GM21447 (cell line): ENCODE results near the gene PCNX3.
A peak's percentile ranks its signal among the peaks of the same experiment; 100 is the strongest.
"Not testable (repeated sequence)": the region's sequence is repeated elsewhere in the genome, so short reads cannot be mapped to it uniquely, and the experiment has no call there.

Source experiments
- ATAC-seq: cut with Tn5 transposase; IDR thresholded peaks from one replicate; pipeline ENCODE4 v1.9.1; 2021; ENCODE audit not compliant: unreplicated experiment

The PCNX3 gene

DNA sequence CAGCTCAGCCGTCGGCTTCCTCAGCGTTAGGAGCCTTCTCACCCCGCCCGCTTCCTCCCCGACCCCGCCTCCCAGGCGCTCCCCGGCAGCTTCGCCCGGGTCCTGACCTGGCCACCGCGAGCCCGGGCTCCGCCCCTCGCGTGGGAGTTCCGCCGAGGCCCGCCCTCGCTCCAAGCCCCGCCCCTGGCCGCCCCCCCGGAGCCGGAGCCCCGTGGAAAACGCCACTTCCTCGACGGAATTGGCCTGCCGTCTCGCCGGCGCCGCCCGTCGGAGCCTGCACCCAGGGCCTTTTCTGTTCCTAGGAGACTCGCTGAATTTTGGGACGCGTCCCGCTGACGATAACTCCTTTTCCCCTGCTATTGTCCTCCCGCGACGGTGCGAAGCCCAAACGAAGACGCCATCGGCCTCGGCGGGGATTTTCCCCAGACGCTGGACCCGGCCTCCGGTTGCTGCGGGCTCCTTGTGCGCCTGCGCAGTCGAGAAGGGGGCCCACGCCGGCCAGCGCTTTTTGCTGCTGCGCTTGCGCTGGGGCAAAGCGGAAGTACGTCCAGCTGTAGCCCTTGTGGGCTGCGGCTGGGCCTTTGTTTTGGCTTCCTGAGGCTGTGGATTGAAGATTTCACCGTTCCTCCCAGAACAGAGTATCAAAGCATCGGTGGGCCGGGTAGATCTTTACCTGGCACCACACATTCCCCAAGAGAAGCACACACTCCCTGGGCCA, 37.1 kb downstream of the PCNX3 start:
- ATAC-seq, result peak; percentile 66

DNA sequence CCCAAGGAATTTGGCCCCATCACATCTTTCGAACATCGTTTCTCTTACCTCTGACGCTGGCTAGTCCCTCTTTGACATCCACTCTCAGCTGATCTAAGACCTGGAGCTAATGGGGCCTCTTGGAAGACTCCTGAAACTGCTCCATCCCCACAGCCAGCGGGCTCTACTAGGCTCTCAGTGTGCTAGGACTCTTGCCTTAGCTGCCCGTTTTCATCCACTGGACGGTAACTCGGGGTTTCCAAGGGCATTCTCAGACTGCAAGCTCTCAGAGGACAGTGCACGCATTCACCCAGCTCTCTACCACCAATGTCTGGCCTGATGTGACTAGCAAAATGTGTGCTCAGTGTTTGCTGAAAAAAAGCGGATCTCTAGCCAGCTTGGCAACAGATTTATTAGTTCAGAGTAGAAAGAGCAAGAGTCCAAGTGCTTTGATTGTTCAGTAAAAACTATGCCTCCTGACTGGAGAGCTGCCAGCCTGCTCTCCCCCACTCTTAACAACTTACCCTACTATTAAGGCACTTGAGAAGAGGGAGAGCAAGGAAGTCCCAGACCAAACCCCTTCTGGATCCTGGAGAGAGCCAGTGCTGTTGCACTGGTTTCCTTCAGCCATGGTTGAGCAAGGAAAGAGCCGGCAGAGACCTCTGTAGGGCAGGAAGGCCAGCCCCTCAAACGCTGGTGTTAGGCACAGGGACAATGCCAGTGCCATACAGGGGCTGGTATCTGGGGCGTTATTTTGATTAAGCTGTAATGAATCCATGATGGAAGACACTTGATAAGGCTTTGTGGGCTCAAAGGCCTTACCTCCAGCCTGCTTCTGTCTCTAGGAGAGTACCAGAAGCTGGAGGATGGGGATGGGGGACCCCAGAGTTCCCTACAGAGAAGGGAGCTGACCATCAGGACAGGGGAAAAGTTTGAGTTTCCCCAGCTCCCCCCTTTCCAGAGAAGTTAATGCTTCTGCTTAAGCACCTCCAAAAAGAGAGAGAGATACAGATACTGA, 38.0 kb downstream of the PCNX3 start:
- no peak for ATAC-seq

DNA sequence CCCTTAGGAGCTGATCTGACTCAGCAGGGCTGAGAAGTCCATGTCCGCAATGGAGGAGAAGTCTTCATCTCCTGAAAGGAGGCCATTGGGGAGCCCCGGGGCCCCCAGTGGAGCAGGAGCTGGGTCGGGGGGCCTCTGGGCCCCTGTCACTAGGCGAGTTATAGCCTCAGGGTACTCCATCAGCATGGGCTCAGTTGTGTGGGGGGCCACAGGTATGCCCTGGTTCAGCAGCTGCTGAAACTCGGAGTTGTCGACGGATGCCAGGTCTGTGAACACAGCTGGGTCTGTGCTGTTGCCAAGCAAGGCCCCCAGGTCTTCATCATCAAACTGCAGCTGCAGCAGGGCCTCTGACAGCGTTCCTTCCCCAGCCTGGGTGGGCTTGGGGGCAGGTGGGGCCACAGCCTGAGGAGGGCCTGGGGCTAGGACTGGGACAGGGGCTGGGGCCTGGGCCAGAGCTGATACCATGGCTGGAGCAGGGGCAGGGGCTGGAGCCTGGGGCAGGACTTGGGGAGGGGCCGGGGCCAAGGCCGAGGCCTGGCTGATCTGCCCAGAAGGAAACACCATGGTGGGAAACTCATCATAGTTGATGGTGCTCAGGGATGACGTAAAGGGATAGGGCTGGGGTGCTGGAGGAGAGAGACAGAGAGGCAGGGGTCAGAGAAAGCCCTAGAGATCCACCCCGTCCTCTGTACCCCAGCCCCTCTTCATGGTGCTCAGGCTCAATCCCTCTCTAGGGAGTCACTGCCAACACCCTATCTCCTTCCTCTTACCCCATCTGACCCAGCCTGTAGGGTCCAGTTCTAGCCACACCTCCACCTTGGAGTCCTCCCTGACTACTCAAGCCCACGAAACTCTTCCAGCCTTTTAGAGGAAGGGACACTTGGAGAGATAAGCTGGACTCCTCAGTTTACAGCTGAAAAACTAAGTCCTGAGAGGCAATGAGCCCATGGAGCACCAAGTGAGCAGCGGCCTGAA, 39.1 kb downstream of the PCNX3 start:
- no peak for ATAC-seq

DNA sequence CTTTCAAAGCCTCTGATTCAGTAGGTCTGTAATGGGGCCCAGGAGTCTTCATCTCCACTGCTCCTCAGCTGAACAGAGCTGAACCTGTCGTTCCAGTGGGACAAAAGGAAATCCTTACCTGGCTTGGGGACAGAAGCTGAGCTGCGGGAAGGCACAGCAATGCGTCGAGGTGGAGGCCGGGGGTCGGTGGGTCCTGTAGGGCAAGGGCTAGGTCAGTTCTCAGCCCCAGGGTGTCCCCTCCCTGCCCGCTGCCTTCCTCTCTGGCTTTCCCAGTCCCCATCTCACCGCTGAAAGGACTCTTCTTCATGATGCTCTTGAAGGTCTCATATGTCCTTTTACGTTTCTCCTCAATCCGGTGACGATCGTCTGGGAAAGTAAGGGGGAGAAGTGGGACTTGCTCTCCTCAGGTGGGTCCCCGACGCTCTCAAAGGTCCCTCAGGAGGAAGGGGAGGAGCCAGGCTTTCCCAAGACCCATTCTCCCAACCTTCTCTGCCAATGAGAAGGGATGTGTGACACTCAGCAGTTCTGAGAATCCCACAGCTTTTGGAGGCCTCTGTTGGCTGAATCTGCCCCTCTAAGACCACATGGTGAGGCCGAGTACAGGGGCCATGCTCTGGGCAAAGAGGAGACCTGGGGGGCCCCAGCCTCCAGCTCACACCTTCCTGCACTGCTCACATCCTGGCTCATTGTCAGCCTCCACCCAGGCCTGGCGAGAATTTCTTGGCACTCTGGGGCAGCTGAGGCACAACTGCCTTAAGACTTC, 40.2 kb downstream of the PCNX3 start:
- no peak for ATAC-seq

DNA sequence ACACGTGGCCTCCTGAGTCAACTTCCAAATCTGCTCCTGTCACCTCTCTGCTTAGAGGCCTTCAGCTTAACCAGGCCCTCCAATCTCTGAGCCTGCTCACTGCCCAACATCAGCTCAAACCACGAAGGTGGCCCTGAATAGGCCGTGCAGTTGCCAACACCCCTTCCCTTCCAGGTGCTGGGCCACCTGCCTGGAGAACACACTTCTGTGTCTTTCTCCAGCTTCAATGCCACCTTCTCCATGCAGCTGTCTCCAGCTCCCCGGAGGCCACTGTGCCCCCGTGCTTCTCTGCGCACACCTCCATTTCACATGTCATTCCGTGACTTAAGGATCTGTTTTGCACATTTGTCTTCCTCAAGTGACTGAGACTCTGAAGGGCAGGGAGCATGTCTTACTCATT, 41.9 kb downstream of the PCNX3 start:
- no peak for ATAC-seq

DNA sequence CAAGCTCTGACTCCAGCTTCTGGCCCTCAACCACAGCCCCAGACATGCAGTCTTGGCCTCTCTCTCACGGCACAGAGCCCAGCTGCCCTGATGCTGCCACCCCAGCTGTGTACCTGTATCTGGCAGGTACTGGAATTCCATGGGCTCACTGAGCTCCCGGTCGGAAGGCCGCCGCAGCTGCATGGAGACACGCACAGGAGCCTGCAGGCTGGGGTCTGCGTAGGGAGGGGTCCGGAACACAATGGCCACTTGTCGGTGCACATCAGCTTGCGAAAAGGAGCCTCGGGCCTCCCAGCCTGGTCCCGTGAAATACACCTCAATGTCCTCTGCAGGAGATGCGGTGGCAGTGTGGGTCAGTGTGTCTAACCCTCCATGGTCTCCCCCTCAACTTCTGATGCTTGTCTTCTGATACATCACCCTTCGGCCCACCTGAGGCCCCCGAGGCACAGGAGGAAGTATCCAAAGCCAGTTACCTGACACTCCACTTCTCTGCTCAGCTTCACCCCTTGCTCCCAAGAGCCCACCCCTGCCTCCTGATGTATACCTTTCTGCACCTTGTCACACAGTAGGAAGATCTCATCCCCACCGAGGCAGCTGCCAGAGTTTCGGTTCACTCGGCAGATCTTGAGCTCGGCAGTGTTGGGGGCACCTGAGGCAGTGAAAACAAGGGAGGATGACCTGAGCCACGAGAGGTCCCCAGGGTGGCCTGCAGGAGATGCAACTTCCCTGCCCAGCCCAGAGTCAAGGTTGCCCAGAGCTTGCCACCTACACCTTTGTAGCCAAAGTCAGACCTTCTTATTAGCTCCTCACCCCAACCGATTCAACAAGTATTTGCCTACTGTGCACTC, 42.8 kb downstream of the PCNX3 start:
- ATAC-seq, result no peak

DNA sequence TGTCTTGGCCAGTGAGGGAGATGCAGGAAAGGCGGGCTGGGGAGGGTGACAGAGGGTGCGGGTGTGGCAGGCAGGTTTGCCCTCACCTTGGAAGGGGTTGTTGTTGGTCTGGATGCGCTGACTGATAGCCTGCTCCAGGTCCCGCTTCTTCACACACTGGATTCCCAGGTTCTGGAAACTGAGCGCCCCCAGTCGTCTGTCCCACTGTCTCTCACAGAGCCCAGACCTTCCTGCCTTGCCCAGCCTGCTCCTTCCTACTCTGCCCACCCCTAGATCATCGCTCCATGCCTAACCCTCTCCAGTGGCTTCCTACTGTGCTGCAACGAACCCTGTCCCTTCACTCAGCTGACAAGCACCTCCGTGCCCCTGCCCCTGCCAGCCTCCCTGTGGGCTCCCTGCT, 44.5 kb downstream of the PCNX3 start:
- ATAC-seq, result no peak

DNA sequence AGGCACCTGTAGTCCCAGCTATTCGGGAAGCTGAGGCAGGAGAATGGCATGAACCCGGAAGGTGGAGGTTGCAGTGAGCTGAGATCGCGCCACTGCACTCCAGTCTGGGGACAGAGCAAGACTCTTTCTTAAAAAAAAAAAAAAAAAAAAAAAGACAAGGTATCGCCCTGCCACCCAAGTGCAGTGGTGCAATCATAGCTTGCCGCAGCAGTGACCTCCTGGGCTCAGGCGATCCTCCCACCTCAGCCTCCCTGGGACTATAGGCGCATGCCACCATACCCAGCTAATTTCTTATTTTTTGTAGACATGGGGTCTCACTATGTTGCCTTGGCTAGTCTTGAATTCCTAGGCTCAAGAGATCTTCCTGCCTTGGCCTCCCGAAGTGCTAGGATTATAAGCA, 45.3 kb downstream of the PCNX3 start:
- not testable (repeated sequence) for ATAC-seq

DNA sequence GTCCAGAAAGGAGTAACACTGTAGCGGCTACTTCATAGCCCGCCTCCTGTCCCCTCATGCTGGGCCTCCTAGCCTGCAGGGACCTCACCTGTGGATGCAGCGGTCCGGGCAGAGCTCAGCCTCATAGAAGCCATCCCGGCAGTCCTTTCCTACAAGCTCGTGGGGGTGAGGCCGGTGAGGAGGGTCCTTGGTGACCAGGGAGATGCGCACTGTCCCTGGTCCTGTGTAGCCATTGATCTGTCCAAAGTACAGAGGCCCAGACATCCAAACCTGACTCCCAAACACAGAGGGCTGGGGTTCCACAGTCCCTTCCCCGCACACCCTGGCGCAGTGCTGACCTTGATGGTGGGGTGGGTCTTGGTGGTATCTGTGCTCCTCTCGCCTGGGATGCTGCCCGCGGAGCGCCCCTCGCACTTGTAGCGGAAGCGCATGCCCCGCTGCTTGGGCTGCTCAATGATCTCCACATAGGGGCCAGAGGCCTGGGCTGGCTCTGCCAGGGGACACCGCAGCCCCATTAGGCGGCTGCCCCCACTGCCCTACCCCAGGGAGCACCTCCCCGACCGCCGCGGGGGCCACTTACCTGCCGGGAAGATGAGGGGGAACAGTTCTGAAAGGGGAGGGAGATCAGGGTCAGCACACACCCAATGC, 46.1 kb downstream of the PCNX3 start:
- ATAC-seq, result no peak

DNA sequence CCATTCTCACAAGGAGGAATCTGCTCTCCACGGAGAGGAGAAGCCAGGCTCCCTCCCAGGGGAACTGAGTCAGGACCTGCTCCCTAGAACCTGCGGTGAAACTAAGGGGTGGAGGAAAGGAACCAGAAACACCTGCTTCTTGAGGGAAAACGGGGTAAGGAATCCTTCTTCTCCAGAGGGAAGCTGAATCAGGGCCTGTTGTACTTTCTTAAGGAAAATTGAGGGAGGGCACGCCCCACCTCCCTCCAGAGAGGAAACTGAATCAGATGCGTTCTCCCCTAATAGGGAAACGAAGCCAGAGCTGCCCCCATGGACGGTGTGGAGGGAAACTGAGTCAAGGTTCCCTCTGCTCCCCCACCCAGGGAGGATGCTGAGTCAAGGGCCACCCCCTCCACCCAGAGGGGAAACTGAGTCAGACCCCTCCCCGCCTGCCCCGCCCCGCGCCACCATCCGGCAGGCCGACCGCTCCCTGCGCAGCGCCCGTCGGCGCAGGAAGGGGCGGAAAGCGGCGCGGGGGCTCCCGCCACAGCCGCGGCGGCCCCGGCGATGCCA, 46.7 kb downstream of the PCNX3 start:
- ATAC-seq, result no peak

DNA sequence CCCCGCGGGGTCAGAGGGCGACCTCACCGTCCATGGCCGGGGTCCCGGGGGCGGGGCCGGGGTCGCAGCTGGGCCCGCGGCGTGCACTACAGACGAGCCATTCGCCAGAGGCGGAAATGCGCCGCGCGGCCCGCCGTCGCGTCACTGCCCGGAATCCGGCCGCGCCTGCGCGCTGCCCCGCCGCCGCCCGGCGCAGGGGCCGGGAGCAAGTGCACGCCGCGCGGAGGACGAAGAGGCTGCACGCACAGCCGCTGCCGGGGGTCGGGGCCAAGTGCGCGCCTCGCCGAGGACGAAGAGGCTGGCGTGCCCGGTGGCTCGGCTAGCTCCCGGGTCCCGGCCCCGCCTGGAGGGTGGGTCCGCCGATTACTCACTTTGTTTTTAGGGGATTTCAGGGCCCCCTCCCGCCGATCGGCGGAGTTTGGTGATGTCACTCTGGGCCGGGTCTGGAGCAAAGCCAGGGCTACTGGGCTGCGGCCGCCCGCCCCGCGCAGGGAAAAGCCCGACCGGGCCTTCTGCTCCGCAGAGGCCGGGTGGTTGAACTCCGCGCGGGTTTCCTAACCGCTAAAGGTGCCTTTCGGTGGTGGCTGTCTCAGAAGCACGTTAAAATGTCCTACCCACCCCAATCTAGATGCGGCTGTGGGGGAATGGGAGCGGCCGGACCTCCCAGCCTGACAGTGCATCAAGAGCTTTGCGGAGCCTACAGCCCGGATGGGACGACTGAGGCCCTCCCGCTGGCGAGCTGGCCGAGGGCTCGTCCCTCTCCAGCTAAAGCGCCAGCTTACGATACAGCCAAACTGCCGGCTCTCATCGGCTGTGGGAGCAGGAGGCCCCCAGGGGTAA, 47.4 kb downstream of the PCNX3 start, which contains the start of gene RELA:
Gene RELA, minus strand, starts transcription at position 118 of the 840 bp plus-strand sequence. Its CDS starts 84 bp downstream, at position 34.
- ATAC-seq, result peak; percentile 71

DNA sequence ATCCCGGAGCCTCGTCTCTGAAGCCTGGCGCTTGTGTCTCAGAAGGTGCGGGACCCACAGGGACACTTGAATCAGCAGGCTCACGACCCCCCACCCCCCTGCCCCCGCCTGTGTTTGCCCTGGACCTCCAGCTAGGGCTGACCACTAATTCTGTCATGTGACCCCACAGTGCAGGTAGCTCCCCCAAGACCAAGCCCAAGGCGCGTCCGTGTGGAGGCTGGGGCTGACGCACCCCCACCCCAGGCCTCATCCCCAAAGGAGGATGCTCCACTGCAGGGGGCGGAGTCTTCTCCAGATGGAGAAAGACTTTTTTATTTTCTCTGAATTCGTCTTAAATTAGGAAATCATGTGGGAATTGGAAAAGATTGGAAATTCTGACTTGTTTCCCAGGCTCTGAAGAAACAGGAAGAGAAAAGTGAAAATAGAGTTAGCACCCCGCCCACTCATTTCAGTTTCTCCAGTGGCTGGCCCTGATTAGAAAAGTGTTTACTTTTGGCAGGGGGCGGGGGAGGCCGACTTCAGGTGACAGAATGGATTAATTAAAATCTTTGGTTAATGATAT, 48.1 kb downstream of the PCNX3 start:
- ATAC-seq, result peak; percentile 22

DNA sequence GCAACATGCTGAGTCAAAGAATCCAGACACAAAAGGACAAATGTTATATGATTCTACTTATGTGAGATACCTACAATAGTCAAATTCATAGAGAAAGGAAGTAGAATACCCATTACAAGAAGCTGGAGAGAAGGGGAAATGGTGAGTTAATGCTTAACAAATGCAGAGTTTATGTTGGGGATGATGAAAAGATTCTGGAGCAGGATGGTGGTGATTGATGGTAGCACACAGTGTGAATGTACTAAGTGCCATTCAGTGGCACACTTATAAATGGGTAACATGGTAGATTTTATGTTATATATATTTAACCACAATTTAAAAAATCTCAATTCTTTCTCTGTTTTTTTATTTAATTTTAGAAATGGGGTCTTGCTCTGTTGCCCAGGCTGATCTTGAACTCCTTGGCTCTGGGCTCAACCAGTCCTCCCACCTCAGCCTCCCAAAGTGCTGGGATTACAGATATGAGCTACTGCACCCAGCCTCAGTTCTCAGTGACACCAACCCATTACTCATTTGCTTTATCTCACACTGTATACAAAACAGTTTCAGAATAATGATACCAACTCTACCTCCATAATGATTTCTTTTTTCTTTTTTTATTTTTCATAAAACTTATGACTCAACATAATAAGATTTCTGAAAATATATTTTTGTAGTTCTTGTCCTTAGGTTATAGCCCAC, 56.7 kb downstream of the PCNX3 start:
- no peak for ATAC-seq

DNA sequence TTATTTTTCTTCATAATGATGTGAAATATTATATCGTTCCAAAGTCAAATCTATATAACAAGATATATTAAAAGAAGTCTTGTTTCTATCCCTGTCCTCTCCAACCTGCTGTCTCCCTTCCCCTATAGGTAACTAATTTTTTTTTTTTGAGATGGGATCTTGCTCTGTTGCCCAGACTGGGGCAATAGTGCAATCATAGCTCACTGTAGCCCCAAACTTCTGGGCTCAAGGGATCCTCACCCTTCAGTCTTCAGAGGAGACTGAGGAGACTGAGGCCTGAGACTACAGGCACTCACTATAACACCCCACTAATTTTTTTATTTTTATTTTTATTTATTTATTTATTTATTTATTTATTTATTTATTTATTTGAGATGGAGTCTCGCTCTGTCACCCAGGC, 57.4 kb downstream of the PCNX3 start:
- ATAC-seq, result no peak

DNA sequence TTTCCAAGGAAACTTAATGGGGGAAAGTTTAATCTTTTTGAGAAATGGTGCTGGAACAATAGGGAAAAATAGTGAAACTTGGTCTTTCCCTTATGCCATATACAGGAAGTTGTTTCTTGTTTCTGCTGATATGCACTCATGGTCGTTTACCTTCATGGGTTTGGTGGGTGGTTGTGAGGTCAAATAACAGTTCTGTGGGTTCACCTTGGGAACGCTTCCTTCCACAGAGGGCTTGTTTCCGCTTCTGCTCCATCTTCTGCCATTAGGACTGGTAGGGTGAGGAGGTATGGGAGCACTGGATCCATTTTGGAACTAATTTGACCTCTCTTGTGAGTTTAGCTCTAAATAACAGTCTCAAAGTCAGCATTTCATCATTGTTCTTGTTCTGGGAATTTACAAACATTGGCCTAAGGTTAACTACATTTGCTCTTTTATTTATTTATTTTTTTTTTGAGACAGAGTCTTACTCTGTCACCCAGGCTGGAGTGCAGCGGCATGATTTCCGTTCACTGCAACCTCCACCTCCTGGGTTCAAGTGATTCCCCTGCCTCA, 64.7 kb downstream of the PCNX3 start:
- no peak for ATAC-seq

DNA sequence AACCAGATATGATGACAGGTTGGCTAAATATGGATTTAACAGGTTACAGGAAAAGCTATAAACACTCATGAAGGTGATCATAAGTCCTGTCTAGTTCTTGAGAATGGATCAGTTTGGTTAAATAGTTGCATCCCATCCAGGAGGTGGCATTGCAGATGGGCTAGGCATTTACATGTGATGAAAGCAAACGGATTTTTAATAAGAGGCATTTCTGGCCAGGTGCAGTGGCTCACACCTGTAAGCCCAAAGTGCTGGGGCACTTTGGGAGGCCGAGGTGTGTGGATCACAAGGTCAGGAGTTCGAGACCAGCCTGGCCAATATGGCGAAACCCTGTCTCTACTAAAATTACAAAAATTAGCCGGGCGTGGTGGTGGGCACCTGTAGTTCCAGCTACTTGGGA, 67.9 kb downstream of the PCNX3 start:
- not testable (repeated sequence) for ATAC-seq
